CMK (cell line): ENCODE data around the gene ARHGEF26.

Experiments
- DNase-seq: peaks from one replicate; pipeline ENCODE4 v3.0.0-alpha.2; 2010; ENCODE audit warnings: low read depth

The ARHGEF26 gene

GRCh38 chr3:154254527-154254926, 133.3 kb downstream of the ARHGEF26 start:
- no peak for DNase-seq

GRCh38 chr3:154273381-154273780, 152.2 kb downstream of the ARHGEF26 start:
- DNase-seq: no peak

- no peak for DNase-seq
These were observed 153.2 kb downstream of the ARHGEF26 start for GRCh38 chr3:154274348-154274747.

GRCh38 chr3:154275292-154275691, 154.1 kb downstream of the ARHGEF26 start:
- no peak for DNase-seq

- DNase-seq: no peak
These were observed 154.8 kb downstream of the ARHGEF26 start for GRCh38 chr3:154275965-154276364.

GRCh38 chr3:154280161-154280560, 159.0 kb downstream of the ARHGEF26 start:
- DNase-seq: no peak

GRCh38 chr3:154285221-154285620, 164.0 kb downstream of the ARHGEF26 start:
- DNase-seq: no peak

- no peak for DNase-seq
These were observed 169.0 kb downstream of the ARHGEF26 start for GRCh38 chr3:154290187-154290586.

- no peak for DNase-seq
These were observed 172.8 kb downstream of the ARHGEF26 start for GRCh38 chr3:154294016-154294415.

GRCh38 chr3:154301561-154301960, 180.4 kb downstream of the ARHGEF26 start:
- no peak for DNase-seq

GRCh38 chr3:154304116-154304786, 183.1 kb downstream of the ARHGEF26 start:
- no peak for DNase-seq

GRCh38 chr3:154304936-154305335, 183.7 kb downstream of the ARHGEF26 start:
- DNase-seq: no peak

- no peak for DNase-seq
These were observed 186.2 kb downstream of the ARHGEF26 start for GRCh38 chr3:154307363-154307762.
